ENCODE data around the gene MAGOHB.
"Not testable (repeated sequence)": the region's sequence is repeated elsewhere in the genome, so short reads cannot be mapped to it uniquely, and the experiment has no call there.

The MAGOHB gene

GRCh38 chr12:10613349-10614055, at the start of gene MAGOHB:
MAGOHB (minus strand) TSS chr12:10613609; CDS start chr12:10613532, 77 bp downstream.
- peaks cover 27% of the 10 kb centered on the region for H3K4me1 Mint-ChIP-seq
- H3K4me3 Mint-ChIP-seq: peak within 1 kb of the TSS; percentile 98
- H3K27me3 Mint-ChIP-seq: no peaks in the 10 kb centered on the region
- peak within 1 kb of the TSS; percentile 100 for H3K27ac Mint-ChIP-seq (ENCODE audit: low read depth)
- peak; percentile 98 to 100 for DNase-seq (ENCODE audit: low spot score in 2 of 2)
- peak; percentile 96 for ATAC-seq (replicated peaks; ENCODE audit: extremely low read depth, poor library complexity, severe bottlenecking)
- H3K36me3 Mint-ChIP-seq (ENCODE audit: insufficient read depth): peaks cover 31% of the 10 kb centered on the region
- no peaks in the 10 kb centered on the region for H3K9me3 Mint-ChIP-seq

DNA sequence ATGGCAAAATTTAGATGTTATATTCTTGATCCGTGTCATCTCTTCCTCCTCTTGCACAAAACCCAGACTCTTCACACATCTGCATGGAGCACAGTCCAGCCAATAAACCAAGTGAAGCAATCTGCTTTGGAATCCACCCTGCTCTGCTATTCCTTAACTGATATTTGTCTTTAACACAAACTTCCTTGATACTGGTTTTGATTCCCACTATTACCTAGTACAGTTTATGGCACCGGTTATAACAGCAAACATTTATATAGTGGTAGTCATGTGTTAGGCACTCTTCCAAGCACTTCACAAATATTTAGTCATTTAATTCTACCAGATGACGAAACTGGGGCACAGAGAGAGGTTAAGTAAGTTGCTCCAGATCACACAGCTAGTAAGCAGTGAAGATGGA, 47.9 kb upstream of the MAGOHB start:
- H3K4me1 Mint-ChIP-seq: no peaks in the 10 kb centered on the region
- ATAC-seq (replicated peaks; ENCODE audit: extremely low read depth, poor library complexity, severe bottlenecking) (no peak), DNase-seq (ENCODE audit: low spot score in 2 of 2) (no peak)
- H3K27me3 Mint-ChIP-seq: no peaks in the 10 kb centered on the region
- H3K27ac Mint-ChIP-seq (ENCODE audit: low read depth): no peak overlapping the region
- H3K9me3 Mint-ChIP-seq: no peaks in the 10 kb centered on the region
- H3K36me3 Mint-ChIP-seq (ENCODE audit: insufficient read depth): no peaks in the 10 kb centered on the region
- no peak overlapping the region for H3K4me3 Mint-ChIP-seq

DNA sequence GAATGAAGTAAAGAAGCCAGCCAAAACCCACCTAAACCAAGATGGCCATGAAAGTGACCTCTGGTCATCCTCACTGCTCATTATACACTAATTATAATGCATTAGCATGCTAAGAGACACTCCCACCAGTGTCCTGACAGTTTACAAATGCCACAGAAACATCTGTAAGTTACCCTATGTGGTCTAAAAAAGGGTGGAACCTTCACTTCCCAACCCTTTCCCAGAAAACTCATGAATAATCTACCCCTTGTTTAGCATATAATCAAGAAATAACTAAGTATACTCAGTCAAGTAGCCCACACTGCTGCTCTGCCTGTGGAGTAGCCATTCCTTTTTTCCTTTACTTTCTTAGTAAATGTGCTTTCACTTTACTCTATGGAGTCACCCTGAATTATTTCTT, 40.6 kb upstream of the MAGOHB start:
- Mint-ChIP-seq H3K36me3 (ENCODE audit: insufficient read depth) (peaks cover 3% of the 10 kb centered on the region), H3K4me1 (no peaks in the 10 kb centered on the region), H3K4me3 (no peak overlapping the region), H3K9me3 (no peaks in the 10 kb centered on the region), H3K27me3 (no peaks in the 10 kb centered on the region), H3K27ac (ENCODE audit: low read depth) (no peak overlapping the region)
- no peak for DNase-seq (ENCODE audit: low spot score in 2 of 2)
- no peak for ATAC-seq (replicated peaks; ENCODE audit: extremely low read depth, poor library complexity, severe bottlenecking)

- DNase-seq (ENCODE audit: low spot score in 2 of 2): no peak
Measured at GRCh38 chr12:10652192-10652591, 38.8 kb upstream of the MAGOHB start.

DNA sequence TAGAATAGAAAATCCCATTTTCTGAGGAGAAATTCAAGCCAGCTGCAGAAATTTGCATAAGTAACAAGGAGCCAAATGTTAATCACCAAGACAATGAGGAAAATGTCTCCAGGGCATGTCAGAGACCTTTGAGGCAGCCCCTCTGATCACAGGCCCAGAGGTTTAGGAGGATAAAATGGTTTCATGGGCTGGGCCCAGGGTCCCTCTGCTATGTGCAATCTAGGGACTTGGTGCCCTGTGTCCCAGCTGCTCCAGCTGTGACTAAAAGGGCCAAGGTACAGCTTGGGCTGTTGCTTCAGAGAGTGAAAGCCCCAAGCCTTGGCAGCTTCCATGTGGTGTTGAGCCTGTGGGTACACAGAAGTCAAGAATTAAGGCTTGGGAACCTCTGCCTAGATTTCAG, 33.2 kb upstream of the MAGOHB start:
- H3K36me3 Mint-ChIP-seq (ENCODE audit: insufficient read depth); H3K4me3 Mint-ChIP-seq; H3K27ac Mint-ChIP-seq (ENCODE audit: low read depth); H3K27me3 Mint-ChIP-seq; H3K4me1 Mint-ChIP-seq; DNase-seq (ENCODE audit: low spot score in 2 of 2); ATAC-seq (replicated peaks; ENCODE audit: extremely low read depth, poor library complexity, severe bottlenecking): not testable (repeated sequence)
- peaks cover 22% of the 10 kb centered on the region for H3K9me3 Mint-ChIP-seq

More at GRCh38 chr12:10652192-10652591, 38.8 kb upstream of the MAGOHB start:
- Mint-ChIP-seq H3K27me3 (no peaks in the 10 kb centered on the region), H3K4me1 (no peaks in the 10 kb centered on the region), H3K4me3 (no peak overlapping the region), H3K27ac (ENCODE audit: low read depth) (no peak overlapping the region), H3K36me3 (ENCODE audit: insufficient read depth) (peaks cover 4% of the 10 kb centered on the region), H3K9me3 (peaks cover 6% of the 10 kb centered on the region)
- no peak for ATAC-seq (replicated peaks; ENCODE audit: extremely low read depth, poor library complexity, severe bottlenecking)

DNA sequence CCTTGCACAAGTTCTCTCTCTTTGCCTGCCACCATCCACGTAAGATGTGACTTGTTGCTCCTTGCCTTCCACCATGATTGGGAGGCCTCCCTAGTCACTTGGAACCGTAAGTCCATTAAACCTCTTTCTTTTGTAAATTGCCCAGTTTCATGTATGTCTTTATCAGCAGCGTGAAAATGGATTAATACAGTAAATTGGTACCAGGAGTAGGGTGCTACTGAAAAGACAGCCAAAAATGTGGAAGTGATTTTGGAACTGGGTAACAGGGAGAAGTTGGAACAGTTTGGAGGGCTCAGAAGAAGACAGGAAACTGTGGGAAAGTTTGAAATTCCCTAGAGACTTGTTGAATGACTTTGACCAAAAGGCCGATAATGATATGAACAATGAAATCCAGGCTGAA, 32.5 kb upstream of the MAGOHB start:
- ATAC-seq (replicated peaks; ENCODE audit: extremely low read depth, poor library complexity, severe bottlenecking) (no peak), DNase-seq (ENCODE audit: low spot score in 2 of 2) (no peak)
- Mint-ChIP-seq H3K9me3 (peaks cover 22% of the 10 kb centered on the region), H3K4me3 (no peak overlapping the region), H3K4me1 (no peaks in the 10 kb centered on the region), H3K27me3 (no peaks in the 10 kb centered on the region), H3K27ac (ENCODE audit: low read depth) (no peak overlapping the region), H3K36me3 (ENCODE audit: insufficient read depth) (peaks cover 3% of the 10 kb centered on the region)

GRCh38 chr12:10641735-10642500, 28.5 kb upstream of the MAGOHB start:
- H3K36me3 Mint-ChIP-seq (ENCODE audit: insufficient read depth): peaks cover 4% of the 10 kb centered on the region

GRCh38 chr12:10638728-10639127, 25.3 kb upstream of the MAGOHB start:
- no peak for DNase-seq (ENCODE audit: low spot score in 2 of 2)
- no peaks in the 10 kb centered on the region for H3K4me1 Mint-ChIP-seq
- H3K27me3 Mint-ChIP-seq: no peaks in the 10 kb centered on the region
- H3K27ac Mint-ChIP-seq (ENCODE audit: low read depth): no peak overlapping the region
- no peak overlapping the region for H3K4me3 Mint-ChIP-seq
- H3K36me3 Mint-ChIP-seq (ENCODE audit: insufficient read depth): peaks cover 4% of the 10 kb centered on the region
- ATAC-seq (replicated peaks; ENCODE audit: extremely low read depth, poor library complexity, severe bottlenecking): no peak
- no peaks in the 10 kb centered on the region for H3K9me3 Mint-ChIP-seq

More at GRCh38 chr12:10641735-10642500, 28.5 kb upstream of the MAGOHB start:
- no peak overlapping the region for H3K4me3 Mint-ChIP-seq
- no peaks in the 10 kb centered on the region for H3K27me3 Mint-ChIP-seq
- ATAC-seq (replicated peaks; ENCODE audit: extremely low read depth, poor library complexity, severe bottlenecking) (no peak), DNase-seq (ENCODE audit: low spot score in 2 of 2) (no peak)
- peaks cover 16% of the 10 kb centered on the region for H3K9me3 Mint-ChIP-seq
- H3K4me1 Mint-ChIP-seq: no peaks in the 10 kb centered on the region
- H3K27ac Mint-ChIP-seq (ENCODE audit: low read depth): no peak overlapping the region

DNA sequence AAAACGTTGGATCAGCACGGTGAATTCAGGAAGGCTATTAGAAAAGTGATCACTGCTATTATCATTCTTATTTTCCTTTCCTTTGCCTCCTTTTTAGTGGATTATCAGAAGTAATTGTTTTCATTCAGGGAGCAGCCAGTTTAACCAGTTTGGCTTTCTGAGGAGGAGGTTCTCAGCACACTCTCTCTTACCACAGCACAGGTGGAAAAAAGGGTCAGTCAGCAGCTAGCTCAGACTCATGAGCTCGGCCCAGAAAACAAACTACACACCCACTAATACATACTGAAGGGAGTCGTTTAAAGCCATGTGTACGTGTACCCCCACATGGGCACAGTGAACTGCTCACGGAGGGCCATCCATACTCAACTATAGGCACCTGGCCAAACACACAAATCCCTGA, 23.2 kb upstream of the MAGOHB start:
- ATAC-seq (replicated peaks; ENCODE audit: extremely low read depth, poor library complexity, severe bottlenecking) (no peak), DNase-seq (ENCODE audit: low spot score in 2 of 2) (no peak)
- Mint-ChIP-seq H3K27ac (ENCODE audit: low read depth) (no peak overlapping the region), H3K4me3 (no peak overlapping the region), H3K36me3 (ENCODE audit: insufficient read depth) (peaks cover 6% of the 10 kb centered on the region), H3K4me1 (no peaks in the 10 kb centered on the region), H3K27me3 (no peaks in the 10 kb centered on the region), H3K9me3 (no peaks in the 10 kb centered on the region)

GRCh38 chr12:10636124-10636523, 22.7 kb upstream of the MAGOHB start:
- H3K36me3 Mint-ChIP-seq (ENCODE audit: insufficient read depth): peaks cover 6% of the 10 kb centered on the region
- DNase-seq (ENCODE audit: low spot score in 2 of 2): no peak
- no peak for ATAC-seq (replicated peaks; ENCODE audit: extremely low read depth, poor library complexity, severe bottlenecking)
- no peak overlapping the region for H3K27ac Mint-ChIP-seq (ENCODE audit: low read depth)
- H3K4me1 Mint-ChIP-seq: no peaks in the 10 kb centered on the region
- H3K4me3 Mint-ChIP-seq: no peak overlapping the region
- H3K9me3 Mint-ChIP-seq: no peaks in the 10 kb centered on the region
- no peaks in the 10 kb centered on the region for H3K27me3 Mint-ChIP-seq

- H3K27me3 Mint-ChIP-seq: no peaks in the 10 kb centered on the region
- H3K9me3 Mint-ChIP-seq: no peaks in the 10 kb centered on the region
- no peak overlapping the region for H3K4me3 Mint-ChIP-seq
- ATAC-seq (replicated peaks; ENCODE audit: extremely low read depth, poor library complexity, severe bottlenecking): no peak
- peaks cover 6% of the 10 kb centered on the region for H3K36me3 Mint-ChIP-seq (ENCODE audit: insufficient read depth)
- no peak for DNase-seq (ENCODE audit: low spot score in 2 of 2)
- no peak overlapping the region for H3K27ac Mint-ChIP-seq (ENCODE audit: low read depth)
- H3K4me1 Mint-ChIP-seq: no peaks in the 10 kb centered on the region
Measured at GRCh38 chr12:10635306-10635705, 21.9 kb upstream of the MAGOHB start.

- H3K27ac Mint-ChIP-seq (ENCODE audit: low read depth): no peak overlapping the region
- DNase-seq (ENCODE audit: low spot score in 2 of 2): no peak
- H3K4me1 Mint-ChIP-seq: no peaks in the 10 kb centered on the region
- H3K9me3 Mint-ChIP-seq: no peaks in the 10 kb centered on the region
- H3K27me3 Mint-ChIP-seq: no peaks in the 10 kb centered on the region
- H3K36me3 Mint-ChIP-seq (ENCODE audit: insufficient read depth): peaks cover 6% of the 10 kb centered on the region
- no peak overlapping the region for H3K4me3 Mint-ChIP-seq
- no peak for ATAC-seq (replicated peaks; ENCODE audit: extremely low read depth, poor library complexity, severe bottlenecking)
Measured at GRCh38 chr12:10634427-10634826, 21.0 kb upstream of the MAGOHB start.

- Mint-ChIP-seq H3K4me1 (no peaks in the 10 kb centered on the region), H3K36me3 (ENCODE audit: insufficient read depth) (peaks cover 4% of the 10 kb centered on the region), H3K27me3 (no peaks in the 10 kb centered on the region), H3K9me3 (no peaks in the 10 kb centered on the region), H3K27ac (ENCODE audit: low read depth) (no peak overlapping the region), H3K4me3 (no peak overlapping the region)
- no peak for DNase-seq (ENCODE audit: low spot score in 2 of 2)
- ATAC-seq (replicated peaks; ENCODE audit: extremely low read depth, poor library complexity, severe bottlenecking): no peak
Measured at GRCh38 chr12:10633541-10633940, 20.1 kb upstream of the MAGOHB start.

Data from central memory CD8-positive, alpha-beta T cell (primary cell).